NCI-H1048 (cell line): Measurements from ENCODE around the gene SORCS2.
"Not testable (repeated sequence)": the region's sequence is repeated elsewhere in the genome, so short reads cannot be mapped to it uniquely, and the experiment has no call there.

Source experiments
- DNase-seq: peaks from one replicate; lab custom pipeline; 2025; lab: John Stamatoyannopoulos, UW

The SORCS2 gene

DNA sequence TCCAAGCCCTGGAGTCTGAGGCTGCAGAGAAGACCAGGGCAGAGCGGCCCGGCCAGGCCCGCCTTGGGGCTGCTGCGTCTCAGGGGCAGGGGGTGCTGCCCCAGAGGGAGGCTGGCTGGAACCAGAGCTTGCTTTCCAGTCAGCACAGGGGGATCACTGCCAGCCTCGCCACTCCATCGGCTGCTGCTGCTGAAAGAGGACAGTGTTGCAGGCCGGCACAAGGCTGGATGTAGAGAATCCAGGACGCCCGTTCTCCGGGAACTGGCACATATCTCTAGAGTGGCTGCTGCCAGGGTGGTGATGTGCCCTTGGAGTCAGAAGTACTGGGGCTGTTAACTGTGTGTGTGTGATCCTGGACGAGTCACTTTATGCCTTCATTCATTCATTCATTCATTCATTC lies 31.9 kb upstream of the SORCS2 start:
- no peak for DNase-seq

DNA sequence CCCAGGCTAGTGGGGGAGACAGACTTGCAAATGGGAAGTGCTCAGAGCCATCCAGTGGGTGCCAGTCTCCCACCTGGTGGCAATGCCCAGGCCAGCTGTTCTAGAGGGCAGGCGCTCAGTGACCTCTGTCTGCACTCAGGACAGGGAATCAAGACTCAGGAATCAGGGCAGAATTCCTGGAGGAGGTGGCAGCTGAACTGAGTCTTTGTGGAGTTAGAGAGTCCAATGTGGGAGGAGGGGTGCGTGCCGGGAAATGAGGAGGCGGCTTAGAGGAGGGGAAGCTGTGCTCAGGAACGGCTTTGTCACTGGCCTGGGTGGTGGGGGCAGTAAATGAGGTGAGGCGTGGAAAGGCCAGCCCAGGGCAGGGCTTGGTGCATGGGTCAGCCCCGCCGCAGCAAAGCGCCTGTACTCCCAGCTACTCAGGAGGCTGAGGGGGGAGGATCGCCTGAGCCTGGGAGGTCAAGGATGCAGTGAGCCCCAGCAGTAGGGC lies 31.3 kb upstream of the SORCS2 start:
- no peak for DNase-seq

DNA sequence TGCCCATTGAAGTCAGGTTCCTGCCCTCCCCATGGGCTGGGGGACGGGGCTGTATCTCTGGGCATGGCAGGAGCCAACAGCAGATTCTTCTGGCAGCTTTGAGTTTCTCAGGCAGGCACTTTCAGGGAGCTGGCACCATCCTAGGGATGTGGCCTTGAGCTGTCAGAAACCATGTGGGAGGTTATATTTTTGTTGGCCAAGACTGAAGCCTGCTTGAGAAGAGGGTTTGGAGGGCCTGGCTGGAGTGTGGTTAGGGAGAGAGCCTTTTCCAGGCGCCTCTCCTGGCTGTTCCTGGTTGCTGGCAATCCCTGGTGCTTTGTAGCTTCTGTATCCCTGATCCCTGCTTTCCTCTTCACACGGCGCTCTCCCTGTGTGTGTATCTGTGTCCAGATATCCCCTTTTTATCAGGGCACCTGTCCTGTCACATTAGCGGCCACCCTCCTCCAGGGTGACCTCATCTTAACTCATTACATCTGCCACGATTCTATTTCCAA lies 30.6 kb upstream of the SORCS2 start:
- no peak for DNase-seq

DNA sequence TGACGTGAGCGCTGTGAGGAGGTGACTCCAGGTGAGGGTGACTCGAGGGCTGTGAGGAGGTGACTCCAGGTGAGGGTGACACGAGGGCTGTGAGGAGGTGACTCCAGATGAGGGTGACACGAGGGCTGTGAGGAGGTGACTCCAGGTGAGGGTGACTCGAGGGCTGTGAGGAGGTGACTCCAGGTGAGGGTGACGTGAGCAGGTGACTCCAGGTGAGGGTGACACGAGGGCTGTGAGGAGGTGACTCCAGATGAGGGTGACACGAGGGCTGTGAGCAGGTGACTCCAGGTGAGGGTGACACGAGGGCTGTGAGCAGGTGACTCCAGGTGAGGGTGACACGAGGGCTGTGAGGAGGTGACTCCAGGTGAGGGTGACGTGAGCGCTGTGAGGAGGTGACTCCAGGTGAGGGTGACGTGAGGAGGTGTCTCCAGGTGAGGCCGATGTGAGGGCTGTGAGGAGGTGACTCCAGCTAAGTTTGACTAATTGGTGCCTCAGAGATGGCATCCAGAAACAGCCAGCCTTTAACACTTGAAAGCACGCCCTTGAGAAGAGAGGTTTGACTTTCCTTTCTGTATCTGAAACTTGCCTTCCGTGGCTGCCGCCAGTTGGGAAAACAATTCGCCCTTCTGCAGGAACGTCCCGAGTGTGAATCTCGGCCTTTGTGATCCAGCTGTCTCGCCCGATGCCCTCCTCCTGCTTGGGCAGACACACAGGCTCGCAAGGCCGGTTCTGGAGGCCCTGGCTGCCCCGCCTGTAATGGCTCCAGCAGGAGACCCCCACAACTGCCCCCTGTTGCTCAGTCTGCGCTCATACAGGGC lies 27.1 kb upstream of the SORCS2 start:
- DNase-seq: not testable (repeated sequence)

DNA sequence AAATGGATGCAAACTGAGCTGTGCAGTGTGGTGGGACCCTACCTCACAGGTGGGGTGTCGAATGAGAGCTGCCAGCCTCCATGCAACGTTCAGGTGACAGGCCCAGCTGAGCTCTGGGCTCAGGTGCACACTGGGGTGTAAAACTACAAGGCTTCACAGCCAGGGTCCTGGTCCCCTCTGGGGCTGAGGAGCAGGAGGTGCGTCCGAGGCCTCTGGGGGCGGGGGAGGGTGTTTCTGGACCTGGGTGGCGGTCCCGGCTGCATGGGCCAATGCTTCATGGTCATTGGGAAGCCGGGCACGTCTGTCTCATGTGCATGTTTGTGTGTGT lies 26.5 kb upstream of the SORCS2 start:
- no peak for DNase-seq

DNA sequence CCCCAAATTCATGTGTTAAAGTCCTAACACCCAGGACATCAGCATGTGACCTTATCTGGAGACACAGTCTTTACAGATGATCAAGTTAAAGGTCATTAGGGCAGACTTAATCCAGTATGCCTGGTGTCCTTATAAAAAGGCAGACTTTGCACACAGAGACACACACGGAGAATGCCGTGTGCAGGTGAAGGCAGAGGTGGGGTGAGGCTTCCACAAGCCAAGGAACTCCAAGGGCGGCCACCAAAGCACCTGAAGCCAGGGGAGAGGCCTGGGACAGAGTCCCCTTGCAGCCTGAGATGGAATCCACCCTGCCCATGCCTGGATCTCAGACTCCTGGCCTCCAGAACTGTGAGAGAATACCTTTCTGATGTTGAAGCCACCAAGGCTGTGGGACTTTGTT lies 26.1 kb upstream of the SORCS2 start:
- DNase-seq: no peak

DNA sequence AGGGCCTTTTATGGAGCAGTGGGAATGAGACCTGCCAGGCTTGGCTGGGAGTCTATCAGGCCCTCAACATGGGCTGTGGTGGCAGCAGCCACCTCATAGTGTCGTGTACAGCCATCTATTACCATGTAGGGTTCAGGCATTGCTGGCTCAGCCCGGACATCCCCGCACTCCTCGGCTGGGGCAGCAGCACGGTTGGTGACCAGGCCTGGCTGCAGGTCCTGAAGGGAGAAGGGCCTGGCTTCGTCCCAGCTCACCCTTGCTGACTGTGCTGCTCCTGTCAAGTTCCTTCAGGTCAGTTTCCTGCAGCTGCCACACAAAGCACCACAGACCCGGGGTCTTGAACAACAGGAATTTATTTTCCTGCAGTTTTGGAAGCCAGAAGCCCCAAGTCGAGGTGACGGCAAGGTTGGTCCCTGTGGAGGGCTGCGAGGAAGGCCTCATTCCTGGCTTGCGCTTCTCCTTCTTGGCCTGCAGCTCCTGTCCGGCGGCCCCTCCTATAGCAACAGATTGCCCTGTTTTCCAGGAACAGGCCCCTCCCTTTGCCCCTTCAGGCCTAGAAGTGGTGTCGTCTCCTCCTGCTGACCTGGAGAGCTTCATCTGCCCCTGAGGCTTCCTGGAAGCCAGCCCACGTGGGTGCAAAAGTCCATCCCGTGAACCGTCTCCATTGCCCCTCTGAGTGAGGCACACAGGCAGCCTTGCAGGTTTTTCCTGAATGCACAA lies 25.2 kb upstream of the SORCS2 start:
- no peak for DNase-seq

DNA sequence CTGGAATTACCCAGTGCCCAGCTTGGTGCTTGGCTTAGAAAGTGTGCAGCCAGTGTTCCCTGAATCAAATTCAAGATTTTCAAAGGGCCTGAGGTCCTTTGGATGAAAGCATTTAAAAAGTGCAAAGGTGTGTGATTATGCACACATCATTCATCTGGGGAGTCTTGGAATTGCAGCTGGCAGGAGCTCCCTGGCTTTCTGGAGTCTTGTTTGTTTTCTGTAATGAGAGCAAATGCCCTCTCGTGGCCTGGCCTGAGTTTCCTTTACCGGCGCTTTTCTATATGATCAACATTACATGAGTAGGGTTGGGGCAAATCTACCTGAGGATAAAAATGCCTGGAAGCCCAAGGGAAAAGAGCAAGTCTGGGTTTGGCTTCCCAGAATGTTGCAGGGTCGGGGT lies 24.6 kb upstream of the SORCS2 start:
- DNase-seq: no peak

DNA sequence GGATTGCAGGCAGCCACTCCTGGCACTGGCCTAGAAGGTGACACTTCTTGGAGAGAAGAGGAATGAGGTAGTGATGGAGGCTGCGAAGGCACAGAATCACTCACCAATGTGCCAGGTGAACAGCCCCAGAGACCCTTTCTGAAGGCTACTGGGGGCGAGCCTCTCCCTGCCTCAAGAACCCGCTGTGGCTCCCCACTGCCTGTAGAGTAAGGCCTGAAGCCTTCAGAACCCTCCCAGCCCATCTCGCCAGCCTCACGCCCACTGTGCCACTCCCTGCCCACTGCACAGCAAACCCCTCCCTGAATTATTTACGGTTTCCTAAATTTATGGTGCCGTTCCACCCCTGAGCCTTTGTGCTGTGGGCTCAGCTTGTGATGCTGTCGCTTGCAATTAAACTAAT lies 24.2 kb upstream of the SORCS2 start:
- no peak for DNase-seq

DNA sequence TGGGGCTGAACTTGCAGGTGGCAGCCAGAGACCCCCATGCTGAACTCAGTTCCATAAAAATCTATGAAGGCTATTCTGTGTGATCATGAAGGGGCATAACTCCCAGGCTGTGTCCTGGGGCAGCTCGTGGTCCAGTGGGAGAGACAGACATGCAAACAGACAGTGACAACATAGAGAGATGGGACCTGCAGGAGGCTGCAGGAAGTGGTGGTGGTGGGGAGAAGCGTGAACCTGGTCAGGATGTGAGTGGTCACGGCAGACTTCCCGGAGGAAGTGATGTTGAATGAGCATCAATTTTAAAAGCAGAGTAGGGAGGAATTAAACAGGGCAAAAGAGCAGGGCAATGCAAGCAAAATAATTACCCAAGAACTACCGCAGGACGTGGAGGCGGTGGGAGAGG lies 23.2 kb upstream of the SORCS2 start:
- DNase-seq: no peak

DNA sequence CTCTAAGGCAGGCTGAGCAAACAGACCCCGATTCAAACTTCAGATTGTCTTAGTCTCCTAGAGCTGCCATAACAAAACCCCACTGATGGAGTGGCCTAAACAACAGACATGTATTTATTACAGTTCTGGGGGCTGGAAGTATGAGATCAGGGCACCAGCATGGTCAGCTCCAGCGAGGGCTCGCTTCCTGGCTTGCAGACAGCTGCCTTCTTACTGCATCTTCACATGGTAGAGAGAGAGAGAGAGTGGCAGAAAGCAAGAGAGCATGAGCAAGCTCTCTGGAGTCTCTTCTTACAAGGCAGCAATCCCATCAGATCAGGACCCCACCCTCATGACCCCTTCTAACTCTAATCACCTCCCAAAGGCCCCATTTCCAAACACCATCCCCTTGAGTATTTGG lies 22.3 kb upstream of the SORCS2 start:
- DNase-seq: no peak

DNA sequence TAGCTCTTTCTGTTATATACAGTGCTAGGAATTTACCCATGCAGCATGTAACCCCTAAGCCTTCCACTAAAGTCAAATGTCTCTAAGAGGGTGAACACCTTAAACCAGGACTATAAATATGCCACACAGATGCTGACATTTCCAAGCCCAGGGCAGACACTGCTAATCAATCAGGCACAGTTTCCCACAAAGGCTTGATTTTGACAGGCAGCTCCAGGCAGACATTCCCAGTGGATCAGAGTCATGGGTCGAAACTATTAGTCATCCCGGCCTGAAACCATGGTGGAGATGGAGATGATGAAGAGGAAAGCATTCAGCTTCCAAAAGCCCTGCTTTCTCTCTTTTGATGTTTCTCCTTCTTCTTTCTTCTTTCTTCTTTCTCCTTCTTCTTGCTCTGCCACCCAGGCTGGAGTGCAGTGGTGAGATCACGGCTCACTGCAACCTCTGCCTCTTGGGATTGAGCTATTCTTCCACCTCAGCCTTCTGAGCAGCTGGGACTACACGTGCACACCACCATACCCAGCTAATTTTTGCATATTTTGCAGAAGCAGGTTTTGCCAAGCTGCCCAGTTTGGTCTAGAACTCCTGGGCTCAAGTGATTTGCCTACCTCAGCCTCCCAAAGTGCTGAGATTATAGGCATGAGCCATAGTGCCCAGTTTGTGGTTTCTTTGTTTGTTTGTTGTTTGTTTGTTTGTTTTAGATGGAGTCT lies 21.0 kb upstream of the SORCS2 start:
- DNase-seq: no peak

DNA sequence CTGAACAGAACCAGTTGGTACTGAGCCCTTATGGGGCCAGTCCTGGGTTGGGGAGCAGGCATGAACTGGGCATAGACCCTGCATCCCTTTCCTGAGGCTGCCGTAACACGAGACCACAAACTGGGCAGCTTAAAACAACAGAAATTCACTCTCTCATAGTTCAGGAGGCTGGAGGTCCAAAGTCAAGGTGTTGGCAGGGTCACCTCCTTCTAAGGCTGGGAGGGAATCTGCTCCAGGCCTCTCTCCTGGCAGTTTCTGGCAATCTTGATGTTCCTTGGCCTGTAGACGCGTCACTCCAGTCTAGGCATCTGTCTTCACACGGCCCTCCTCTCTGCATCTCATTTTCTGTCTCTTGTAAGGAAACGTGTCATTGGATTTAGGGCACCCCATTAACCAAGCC lies 19.8 kb upstream of the SORCS2 start:
- no peak for DNase-seq

DNA sequence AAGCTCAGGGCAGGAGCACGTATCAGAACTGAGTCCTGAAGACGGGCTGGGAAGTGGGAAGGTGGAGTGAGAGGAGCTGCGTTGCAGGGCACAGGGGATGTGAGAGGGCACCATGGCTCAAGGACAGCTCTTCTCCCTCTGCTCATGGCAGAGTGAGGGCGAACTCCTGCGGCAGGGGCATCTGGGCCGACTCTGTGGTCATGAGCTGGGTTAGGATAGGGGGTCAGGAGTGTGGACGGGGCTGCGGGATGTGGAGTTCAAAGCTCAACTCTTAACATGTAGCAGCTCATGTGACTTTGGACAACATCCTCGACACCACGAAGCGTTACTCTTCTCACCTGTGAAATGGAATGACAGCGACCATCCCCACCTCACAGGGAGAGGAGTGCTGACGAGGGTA lies 19.4 kb upstream of the SORCS2 start:
- DNase-seq: no peak

DNA sequence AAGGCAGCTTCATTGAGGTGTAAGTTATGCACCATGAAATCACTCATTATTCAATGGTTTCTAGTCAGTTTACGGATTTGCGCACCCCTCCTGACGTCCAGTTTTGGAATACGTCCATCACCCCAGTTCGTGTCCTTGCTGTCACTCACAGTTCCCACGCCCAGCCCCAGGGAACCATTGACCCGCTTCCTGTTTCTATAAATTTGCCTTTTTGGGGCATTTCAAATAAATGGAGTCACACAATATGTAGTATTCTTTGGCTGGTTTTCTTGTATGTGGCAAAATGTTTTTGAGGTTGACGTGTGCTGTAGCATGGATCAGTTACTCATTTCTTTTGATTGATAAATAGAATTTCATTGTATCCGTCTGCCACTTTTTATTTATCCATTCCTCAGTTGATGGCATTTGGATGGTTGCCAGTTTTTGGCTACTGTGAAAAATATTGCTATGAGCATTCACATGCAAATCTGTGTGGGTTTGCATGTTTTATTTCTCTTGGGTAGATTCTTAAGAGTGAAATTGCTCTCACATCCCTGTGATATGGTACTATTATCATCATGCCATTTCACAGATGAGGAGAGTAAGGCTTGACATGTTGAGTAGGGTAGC lies 18.4 kb upstream of the SORCS2 start:
- no peak for DNase-seq

DNA sequence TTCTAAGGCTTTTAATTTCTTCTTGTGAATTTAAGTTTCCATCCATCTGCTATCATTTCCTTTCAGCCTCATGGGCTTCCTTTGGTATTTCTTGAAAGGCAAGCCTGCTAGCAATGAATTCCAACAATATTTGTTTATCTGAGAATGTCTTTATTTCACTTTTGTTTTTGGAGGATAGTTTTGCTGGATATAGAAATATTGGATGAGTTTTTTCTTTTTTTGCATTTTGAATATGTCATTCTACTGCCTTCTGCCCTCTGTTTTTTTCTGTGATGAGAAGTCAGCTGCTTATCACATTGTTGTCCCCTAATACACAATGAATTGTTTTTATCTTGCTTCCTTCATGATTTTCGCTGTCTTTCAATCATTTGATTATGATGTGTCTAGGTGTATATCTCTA lies 13.2 kb upstream of the SORCS2 start:
- DNase-seq: no peak

DNA sequence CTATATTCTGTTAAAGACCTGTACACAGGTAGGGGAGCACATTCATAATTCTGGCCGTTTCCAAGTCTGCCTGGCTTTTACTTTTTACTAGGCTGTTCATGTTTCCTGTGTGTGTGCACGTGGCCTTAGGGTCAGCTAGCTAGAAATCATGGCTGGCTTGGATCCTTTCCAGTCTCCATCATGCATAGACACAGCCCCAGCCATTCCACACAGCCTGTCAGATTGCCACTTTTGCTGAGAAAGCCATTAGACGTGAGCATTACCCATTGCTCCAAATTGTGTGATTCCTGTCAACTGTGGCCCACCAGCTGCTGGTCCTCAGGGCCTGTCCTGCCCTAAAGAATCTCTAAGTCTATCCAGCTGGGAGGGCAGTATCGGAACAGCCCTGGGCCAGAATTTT lies 11.4 kb upstream of the SORCS2 start:
- DNase-seq: no peak

DNA sequence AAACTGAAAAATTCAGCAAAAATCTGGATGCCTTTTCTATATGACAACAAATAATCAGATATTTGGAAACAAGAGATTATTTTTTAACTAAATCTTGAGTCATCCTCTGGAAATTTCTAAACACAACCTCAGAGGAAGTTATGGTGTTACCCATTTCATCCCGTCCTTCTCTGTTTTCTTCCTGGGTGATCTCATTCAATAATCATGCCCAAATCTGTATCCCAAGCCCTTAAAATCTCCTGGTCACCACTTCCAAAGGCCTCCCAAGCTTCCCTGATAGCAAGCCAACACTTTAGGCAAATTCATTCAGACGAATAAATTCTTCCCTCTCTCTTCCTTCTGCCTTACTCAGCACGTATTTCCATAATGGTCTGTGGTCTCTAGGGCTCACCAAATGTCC lies 9.7 kb upstream of the SORCS2 start:
- no peak for DNase-seq

DNA sequence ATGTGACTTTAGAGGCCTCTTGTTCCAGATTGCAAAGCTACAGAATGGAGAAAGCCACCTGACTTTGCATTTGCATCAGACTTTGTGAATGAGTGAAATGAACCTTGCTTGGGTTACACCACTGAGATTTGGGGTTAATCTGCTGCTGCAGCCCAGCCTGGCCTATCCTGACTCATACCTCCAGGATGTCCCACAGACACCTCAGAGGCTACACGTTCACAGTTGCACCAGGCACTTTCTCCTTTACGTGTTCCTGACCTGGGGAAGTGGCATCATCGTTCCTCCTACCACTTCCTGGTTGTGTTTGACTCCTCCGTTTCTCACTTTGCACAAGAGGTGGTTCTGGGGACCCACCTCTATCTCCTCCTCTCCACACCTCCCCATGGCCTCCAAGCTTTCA lies 9.2 kb upstream of the SORCS2 start:
- no peak for DNase-seq

DNA sequence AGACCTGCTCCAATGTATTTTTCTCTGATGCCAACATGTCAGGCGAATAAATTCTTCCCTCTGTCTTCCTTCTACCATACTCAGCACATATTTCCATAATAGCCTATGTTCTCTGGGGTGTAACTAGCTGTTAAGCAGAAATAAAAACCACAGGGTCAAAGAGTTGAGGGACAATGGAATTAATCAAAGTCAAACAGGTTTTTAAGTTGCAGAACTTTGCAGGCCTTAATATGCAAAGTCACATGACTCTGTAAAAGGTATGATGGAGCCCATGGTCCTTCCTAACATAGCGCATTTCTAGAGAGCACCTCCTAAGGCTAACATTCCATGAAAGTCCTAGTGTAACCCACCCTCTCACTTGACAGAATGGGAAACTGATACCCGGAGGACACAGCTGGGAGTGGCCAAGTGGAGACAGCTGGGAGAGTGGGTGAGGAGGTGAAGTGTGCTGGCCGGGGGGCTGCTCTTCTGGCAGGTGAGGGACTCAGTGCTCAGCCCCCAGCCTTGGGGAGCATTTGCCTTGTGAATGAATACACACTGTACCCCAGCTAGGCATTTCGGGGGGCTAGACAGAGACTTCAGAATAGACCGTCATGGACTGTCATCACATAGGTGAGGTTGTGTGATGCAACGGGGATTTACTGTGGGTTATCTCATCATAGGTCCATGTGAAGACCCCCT lies 8.4 kb upstream of the SORCS2 start:
- no peak for DNase-seq

DNA sequence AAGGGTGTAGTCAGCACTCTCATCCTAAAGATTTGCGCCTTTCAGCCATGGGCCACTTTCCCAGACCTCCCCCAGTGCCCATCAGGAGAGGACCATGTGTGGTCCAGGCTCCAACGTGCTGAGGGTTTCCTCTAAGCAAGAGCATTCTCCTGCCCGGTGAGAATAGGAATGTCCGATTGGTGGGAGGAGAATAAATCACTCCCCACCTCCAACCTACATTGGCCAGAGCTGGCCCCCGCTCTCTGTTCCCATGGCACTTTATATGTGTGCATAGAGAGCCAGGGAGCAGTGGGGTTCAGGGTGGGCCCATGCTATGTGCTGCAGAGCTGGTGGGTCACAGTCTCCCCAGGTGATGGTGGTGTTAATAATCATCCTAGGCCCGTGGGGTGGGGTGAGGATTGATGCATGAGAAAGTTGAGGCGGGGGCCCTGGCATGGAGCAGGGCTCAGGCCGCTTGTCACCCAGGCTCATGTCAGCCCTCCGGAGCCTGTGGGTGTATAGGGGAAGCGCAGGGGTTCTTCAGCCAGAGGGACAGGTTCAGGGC lies 6.8 kb upstream of the SORCS2 start:
- DNase-seq: no peak

DNA sequence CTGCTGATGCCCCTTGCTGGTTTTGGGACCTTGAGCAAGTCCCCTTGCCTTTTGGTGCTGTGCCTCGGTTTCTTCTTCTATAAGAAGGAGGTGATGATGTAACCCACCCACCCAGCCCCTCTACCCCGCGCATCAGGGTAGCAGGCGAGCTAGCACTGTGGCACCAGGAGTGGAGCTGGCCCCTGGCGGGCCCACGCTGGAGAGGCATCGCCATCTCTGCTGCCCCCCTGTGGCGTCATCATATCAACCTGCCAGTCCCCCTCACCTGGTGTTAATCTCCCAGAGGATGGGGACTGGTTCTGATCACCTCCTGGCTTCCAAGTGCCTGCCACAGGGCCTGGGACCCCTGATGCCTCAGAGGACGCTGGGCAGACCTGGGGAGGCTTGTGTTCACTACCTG lies 6.3 kb upstream of the SORCS2 start:
- no peak for DNase-seq
